Panc1 (cell line): Measurements from ENCODE around the gene ARFGAP1. TPM values are rescaled to one million over a fixed set of nuclear protein-coding genes. Genes with fewer than 3 reads are reported as not detected.

ENCODE experiments used
- ATAC-seq: fragments of 200-7000 bp; cut with Tn5 transposase; 2 replicates; pipeline ENCODE4 v1.9.1; 2020; ENCODE audit warnings: mild to moderate bottlenecking, moderate library complexity
- BruUV-seq: library from RNA; stranded (reverse); fragments of 400-500 nt; replicated peaks from 2 replicates; lab custom pipeline; 2021; lab: Mats Ljungman, UMichigan
- CTCF ChIA-PET: fragments of 300-600 bp; sonication (Branson Sonifier 250); formaldehyde crosslinking; loops from one replicate; lab custom pipeline; 2022; ENCODE audit warnings: antibody characterized with exemption; lab: Charles Lee
- POLR2A ChIA-PET: fragments of 300-600 bp; sonication (Branson Sonifier 250); formaldehyde crosslinking; loops from one replicate; lab custom pipeline; 2022; ENCODE audit warnings: antibody characterized with exemption; lab: Charles Lee
- DNase-seq: peaks from one replicate; pipeline ENCODE4 v3.0.0-alpha.2; 2010; ENCODE audit warnings: low read depth, low spot score
- H3K27ac ChIP-seq: 2 replicates; pipeline ENCODE4 v1.5.1; 2011; ENCODE audit warnings: mild to moderate bottlenecking, low read length, inconsistent platforms
- H3K27me3 ChIP-seq: fragments of 200-500 bp; sonication (Bioruptor generic); 2 replicates; pipeline ENCODE4 v1.6.0; 2014; ENCODE audit warnings: low read length, inconsistent platforms; ENCODE audit not compliant: control insufficient read depth, insufficient read depth
- H3K36me3 ChIP-seq: fragments of 200-500 bp; sonication (Bioruptor generic); 2 replicates; pipeline ENCODE4 v1.5.1; 2014; ENCODE audit warnings: inconsistent platforms, mild to moderate bottlenecking, low read length, moderate library complexity; ENCODE audit not compliant: control insufficient read depth, insufficient read depth
- H3K4me1 ChIP-seq: 2 replicates; pipeline ENCODE4 v1.5.1; 2011; ENCODE audit warnings: inconsistent platforms, mild to moderate bottlenecking, low read length, moderate library complexity; ENCODE audit not compliant: control insufficient read depth, insufficient read depth
- H3K4me3 ChIP-seq, 2 experiments: 2 replicates each; pipeline ENCODE4 v1.5.1; 2011 to 2012; ENCODE audit warnings: low read depth in 2 of 2, low read length in 2 of 2, mild to moderate bottlenecking in 2 of 2, inconsistent platforms in 1 of 2, moderate library complexity in 1 of 2
- H3K9me3 ChIP-seq: fragments of 200-500 bp; sonication (Bioruptor generic); 2 replicates; pipeline ENCODE4 v1.5.1; 2014; ENCODE audit warnings: low read depth, mild to moderate bottlenecking, inconsistent platforms, low read length, moderate library complexity; ENCODE audit not compliant: control insufficient read depth, insufficient read depth
- POLR2AphosphoS5 ChIP-seq: IDR thresholded peaks from 2 replicates; pipeline ENCODE4 v1.6.1; 2012; ENCODE audit warnings: mild to moderate bottlenecking, low read depth, low read length, moderate library complexity
- SIN3A ChIP-seq: IDR thresholded peaks from 2 replicates; pipeline ENCODE4 v1.6.1; 2012; ENCODE audit warnings: low read depth, mild to moderate bottlenecking, low read length, moderate library complexity, borderline replicate concordance; ENCODE audit not compliant: insufficient read depth
- TCF7L2 ChIP-seq: IDR thresholded peaks from 2 replicates; pipeline ENCODE4 v1.6.1; 2011; ENCODE audit warnings: mild to moderate bottlenecking, low read depth, low read length, inconsistent platforms
- in situ Hi-C: cut with HindIII; loops from 2 replicates; pipeline ENCODE4 v1.10.0; 2016; ENCODE audit warnings: low sequenced_read_pairs, low pct_unique_long_range_greater_than_20kb
- intact Hi-C: fragments of 100-400 bp; cut with micrococcal nuclease; formaldehyde crosslinking; loops from one replicate; pipeline ENCODE4 v1.10.0; 2022; ENCODE audit not compliant: unreplicated experiment
- total RNA-seq: library from RNA; stranded (reverse); gene quantifications from one replicate; pipeline ENCODE4 v1.2.1, GENCODE V29; 2021; ENCODE audit not compliant: unreplicated experiment
- TF ChIP-seq, protein P1 (sequence below), 2 experiments: IDR thresholded peaks; 2 replicates each; pipeline ENCODE4 v1.6.1; 2011 to 2012; ENCODE audit warnings: low read depth in 2 of 2, control low read depth in 1 of 2, low read length in 1 of 2, mild to moderate bottlenecking in 1 of 2, moderate library complexity in 1 of 2; ENCODE audit not compliant: insufficient read depth in 1 of 2
- TF ChIP-seq, protein P2 (sequence below): fragments of 450-650 bp; IDR thresholded peaks from 2 replicates; pipeline ENCODE4 v1.5.1; 2017; ENCODE audit warnings: mild to moderate bottlenecking

Gene ARFGAP1
- total RNA-seq, 1 experiment from 2014 or later, result 110 TPM

DNA sequence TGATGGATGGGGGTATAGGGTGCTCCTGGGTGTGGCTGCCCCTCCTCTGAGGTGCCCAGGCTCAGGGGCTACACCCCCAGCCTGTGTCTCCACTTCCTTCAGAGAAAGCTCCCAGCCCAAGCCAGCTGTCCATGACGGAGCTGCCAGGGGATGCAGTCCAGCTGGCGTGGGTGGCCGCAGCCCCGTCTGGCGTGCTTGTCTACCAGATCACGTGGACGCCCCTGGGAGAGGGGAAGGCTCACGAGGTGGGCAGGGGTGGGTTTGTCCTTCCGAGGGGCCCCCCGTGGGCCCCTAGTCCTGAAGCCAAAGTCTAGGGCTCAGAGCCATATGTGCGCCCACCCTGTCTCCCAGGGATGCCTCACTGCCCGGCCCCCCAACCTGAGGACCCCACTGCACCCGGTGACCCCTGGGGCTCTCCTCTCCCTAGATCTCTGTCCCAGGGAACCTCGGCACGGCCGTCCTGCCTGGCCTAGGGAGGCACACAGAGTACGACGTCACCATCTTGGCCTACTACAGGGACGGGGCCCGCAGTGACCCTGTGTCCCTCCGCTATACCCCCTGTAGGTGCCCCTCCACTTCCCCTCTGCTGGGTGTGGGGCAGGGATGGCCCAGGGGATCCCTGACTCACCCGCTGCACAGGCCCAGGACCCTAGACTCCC lies 40.2 kb downstream of the ARFGAP1 start:
- H3K27me3 ChIP-seq, result no peaks in the 10 kb centered on the region
- no peaks in the 10 kb centered on the region for H3K36me3 ChIP-seq
- H3K9me3 ChIP-seq, result no peaks in the 10 kb centered on the region
- in situ Hi-C loops, result no loop called here
- POLR2A ChIA-PET, result no interaction called here
- intact Hi-C loops, result no loop called here
- CTCF ChIA-PET, result no interaction called here
- BruUV-seq, result no TSS peak
- no peak overlapping the region for H3K27ac ChIP-seq
- TF ChIP-seq POLR2AphosphoS5, result no peak
- TF ChIP-seq, protein P1, sequence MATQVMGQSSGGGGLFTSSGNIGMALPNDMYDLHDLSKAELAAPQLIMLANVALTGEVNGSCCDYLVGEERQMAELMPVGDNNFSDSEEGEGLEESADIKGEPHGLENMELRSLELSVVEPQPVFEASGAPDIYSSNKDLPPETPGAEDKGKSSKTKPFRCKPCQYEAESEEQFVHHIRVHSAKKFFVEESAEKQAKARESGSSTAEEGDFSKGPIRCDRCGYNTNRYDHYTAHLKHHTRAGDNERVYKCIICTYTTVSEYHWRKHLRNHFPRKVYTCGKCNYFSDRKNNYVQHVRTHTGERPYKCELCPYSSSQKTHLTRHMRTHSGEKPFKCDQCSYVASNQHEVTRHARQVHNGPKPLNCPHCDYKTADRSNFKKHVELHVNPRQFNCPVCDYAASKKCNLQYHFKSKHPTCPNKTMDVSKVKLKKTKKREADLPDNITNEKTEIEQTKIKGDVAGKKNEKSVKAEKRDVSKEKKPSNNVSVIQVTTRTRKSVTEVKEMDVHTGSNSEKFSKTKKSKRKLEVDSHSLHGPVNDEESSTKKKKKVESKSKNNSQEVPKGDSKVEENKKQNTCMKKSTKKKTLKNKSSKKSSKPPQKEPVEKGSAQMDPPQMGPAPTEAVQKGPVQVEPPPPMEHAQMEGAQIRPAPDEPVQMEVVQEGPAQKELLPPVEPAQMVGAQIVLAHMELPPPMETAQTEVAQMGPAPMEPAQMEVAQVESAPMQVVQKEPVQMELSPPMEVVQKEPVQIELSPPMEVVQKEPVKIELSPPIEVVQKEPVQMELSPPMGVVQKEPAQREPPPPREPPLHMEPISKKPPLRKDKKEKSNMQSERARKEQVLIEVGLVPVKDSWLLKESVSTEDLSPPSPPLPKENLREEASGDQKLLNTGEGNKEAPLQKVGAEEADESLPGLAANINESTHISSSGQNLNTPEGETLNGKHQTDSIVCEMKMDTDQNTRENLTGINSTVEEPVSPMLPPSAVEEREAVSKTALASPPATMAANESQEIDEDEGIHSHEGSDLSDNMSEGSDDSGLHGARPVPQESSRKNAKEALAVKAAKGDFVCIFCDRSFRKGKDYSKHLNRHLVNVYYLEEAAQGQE (IDR thresholded peaks at IDR 0.05; ENCODE audit: insufficient read depth in 1 of 2, low read depth in 2 of 2, low read length in 1 of 2), result no peak
- TF ChIP-seq, protein P2, sequence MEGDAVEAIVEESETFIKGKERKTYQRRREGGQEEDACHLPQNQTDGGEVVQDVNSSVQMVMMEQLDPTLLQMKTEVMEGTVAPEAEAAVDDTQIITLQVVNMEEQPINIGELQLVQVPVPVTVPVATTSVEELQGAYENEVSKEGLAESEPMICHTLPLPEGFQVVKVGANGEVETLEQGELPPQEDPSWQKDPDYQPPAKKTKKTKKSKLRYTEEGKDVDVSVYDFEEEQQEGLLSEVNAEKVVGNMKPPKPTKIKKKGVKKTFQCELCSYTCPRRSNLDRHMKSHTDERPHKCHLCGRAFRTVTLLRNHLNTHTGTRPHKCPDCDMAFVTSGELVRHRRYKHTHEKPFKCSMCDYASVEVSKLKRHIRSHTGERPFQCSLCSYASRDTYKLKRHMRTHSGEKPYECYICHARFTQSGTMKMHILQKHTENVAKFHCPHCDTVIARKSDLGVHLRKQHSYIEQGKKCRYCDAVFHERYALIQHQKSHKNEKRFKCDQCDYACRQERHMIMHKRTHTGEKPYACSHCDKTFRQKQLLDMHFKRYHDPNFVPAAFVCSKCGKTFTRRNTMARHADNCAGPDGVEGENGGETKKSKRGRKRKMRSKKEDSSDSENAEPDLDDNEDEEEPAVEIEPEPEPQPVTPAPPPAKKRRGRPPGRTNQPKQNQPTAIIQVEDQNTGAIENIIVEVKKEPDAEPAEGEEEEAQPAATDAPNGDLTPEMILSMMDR, result no peak
- no peak for TF ChIP-seq SIN3A
- TF ChIP-seq TCF7L2, result no peak
- H3K4me1 ChIP-seq, result no peaks in the 10 kb centered on the region; the same call in none of the 2 replicates
- H3K4me3 ChIP-seq, result no peak overlapping the region
- ATAC-seq, result no peak
- DNase-seq, result no peak

DNA sequence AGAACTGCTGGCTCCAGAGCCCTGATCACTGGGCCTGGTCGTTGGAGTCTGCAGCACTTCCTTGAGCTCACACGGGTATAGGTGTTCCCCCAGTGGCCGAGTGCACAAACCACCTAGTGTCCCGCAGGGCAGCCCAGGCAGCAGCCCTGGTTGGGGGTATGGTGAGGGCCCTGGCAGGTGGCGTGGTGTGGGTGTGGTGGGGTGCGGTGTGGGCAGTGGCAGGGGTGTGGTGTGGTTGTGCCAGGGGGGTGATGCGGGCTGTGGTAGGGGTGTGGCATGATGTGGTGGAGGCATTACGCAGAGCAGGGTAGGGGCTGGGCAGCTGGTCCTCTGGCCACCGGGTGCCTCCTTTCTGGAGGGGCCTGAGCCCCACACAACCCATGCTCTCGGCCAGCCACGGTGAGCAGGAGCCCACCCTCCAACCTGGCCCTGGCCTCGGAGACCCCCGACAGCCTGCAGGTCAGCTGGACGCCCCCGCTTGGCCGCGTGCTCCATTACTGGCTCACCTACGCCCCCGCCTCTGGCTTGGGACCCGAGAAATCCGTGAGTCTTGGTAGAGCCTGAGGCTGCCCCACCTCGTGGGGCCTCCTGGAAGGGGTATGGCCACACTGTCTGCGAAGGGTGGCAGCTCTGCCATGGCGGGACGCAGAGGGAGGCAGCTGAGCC lies 40.9 kb downstream of the ARFGAP1 start:
- no peak for DNase-seq
- BruUV-seq, result no TSS peak
- ChIA-PET POLR2A (no interaction called here), CTCF (no interaction called here)
- in situ Hi-C loops, result no loop called here
- intact Hi-C loops, result no loop called here
- peak; percentile 46; the same call in 1 of the 2 replicates for ATAC-seq
- Histone ChIP-seq H3K4me3 (no peak overlapping the region), H3K4me1 (no peaks in the 10 kb centered on the region; the same call in none of the 2 replicates), H3K27ac (no peak overlapping the region), H3K27me3 (no peaks in the 10 kb centered on the region), H3K36me3 (no peaks in the 10 kb centered on the region), H3K9me3 (no peaks in the 10 kb centered on the region)
- TF ChIP-seq TCF7L2 (no peak), SIN3A (no peak), POLR2AphosphoS5 (no peak)
- TF ChIP-seq, protein P1 (IDR thresholded peaks at IDR 0.05; ENCODE audit: insufficient read depth in 1 of 2, low read depth in 2 of 2, low read length in 1 of 2), result no peak
- TF ChIP-seq, protein P2, result no peak
